Colonic mucosa (tissue), 4 donors: ENCODE data around the gene CCDC97. TPM values are rescaled to one million over a fixed set of nuclear protein-coding genes. Genes with fewer than 3 reads are reported as not detected.

ENCODE experiments used
- DNase-seq: peaks from one replicate; pipeline ENCODE4 v3.0.0-alpha.2; 2020
- H3K27ac ChIP-seq: fragments of 200-600 bp; one replicate; pipeline ENCODE4 v1.8.0; 2021
- H3K27me3 ChIP-seq: fragments of 200-600 bp; one replicate; pipeline ENCODE4 v1.8.0; 2021
- H3K36me3 ChIP-seq: fragments of 200-600 bp; one replicate; pipeline ENCODE4 v1.8.0; 2021
- H3K4me1 ChIP-seq: fragments of 200-600 bp; one replicate; pipeline ENCODE4 v1.8.0; 2021; ENCODE audit warnings: mild to moderate bottlenecking
- H3K4me3 ChIP-seq: fragments of 200-600 bp; one replicate; pipeline ENCODE4 v1.8.0; 2021
- H3K9ac ChIP-seq, 2 donors: one replicate each; pipeline ENCODE4 v1.7.0; 2013; ENCODE audit warnings: control low read depth in 2 of 2, low read depth in 2 of 2, low read length in 2 of 2
- H3K9me3 ChIP-seq: fragments of 200-600 bp; one replicate; pipeline ENCODE4 v1.8.0; 2021
- intact Hi-C: fragments of 100-400 bp; cut with DNase I; formaldehyde crosslinking; loops from one replicate; pipeline ENCODE4 v1.14.1; 2022
- total RNA-seq, 2 donors: library from RNA; stranded (reverse); fragmentation: NEBNext Ultra II Directional in 1 of 2; extraction: Animal tissue kit (Norgen Biotek cat#: 25700) in 1 of 2; gene quantifications; one replicate each; pipeline ENCODE4 v1.2.1, GENCODE V29; 2021
- TF ChIP-seq, protein P1 (sequence below): fragments of 200-600 bp; IDR thresholded peaks from one replicate; pipeline ENCODE4 v1.8.0; 2022; ENCODE audit warnings: antibody characterized with exemption, mild to moderate bottlenecking
- donor health status: healthy.
- donor health status: DM: no; HTN: no; CAD: no.
- donor health status: DM: no; HTN: no; CAD: no.

The CCDC97 gene
- total RNA-seq, 2 donors from 2014 or later, result 20.6 to 30.5 TPM

GRCh38 chr19:41319500-41320184, 9.7 kb downstream of the CCDC97 start:
- no peak overlapping the region for H3K9ac ChIP-seq
- peaks cover 6% of the 10 kb centered on the region for H3K4me1 ChIP-seq
- H3K4me3 ChIP-seq, result no peak overlapping the region
- peaks cover 5% of the 10 kb centered on the region for H3K36me3 ChIP-seq
- intact Hi-C loops, result loop anchor here (10.0 kb wide), 1 partner anchor 115 kb away; the partner anchor contains the start of gene DMAC2
- no peak for DNase-seq
- TF ChIP-seq, protein P1, sequence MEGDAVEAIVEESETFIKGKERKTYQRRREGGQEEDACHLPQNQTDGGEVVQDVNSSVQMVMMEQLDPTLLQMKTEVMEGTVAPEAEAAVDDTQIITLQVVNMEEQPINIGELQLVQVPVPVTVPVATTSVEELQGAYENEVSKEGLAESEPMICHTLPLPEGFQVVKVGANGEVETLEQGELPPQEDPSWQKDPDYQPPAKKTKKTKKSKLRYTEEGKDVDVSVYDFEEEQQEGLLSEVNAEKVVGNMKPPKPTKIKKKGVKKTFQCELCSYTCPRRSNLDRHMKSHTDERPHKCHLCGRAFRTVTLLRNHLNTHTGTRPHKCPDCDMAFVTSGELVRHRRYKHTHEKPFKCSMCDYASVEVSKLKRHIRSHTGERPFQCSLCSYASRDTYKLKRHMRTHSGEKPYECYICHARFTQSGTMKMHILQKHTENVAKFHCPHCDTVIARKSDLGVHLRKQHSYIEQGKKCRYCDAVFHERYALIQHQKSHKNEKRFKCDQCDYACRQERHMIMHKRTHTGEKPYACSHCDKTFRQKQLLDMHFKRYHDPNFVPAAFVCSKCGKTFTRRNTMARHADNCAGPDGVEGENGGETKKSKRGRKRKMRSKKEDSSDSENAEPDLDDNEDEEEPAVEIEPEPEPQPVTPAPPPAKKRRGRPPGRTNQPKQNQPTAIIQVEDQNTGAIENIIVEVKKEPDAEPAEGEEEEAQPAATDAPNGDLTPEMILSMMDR, result no peak
- no peaks in the 10 kb centered on the region for H3K27me3 ChIP-seq
- H3K9me3 ChIP-seq, result no peaks in the 10 kb centered on the region
- H3K27ac ChIP-seq, result no peak overlapping the region

- no peak for DNase-seq
- intact Hi-C loops, result loop anchor here (10.0 kb wide), 1 partner anchor 115 kb away; the partner anchor contains the start of gene DMAC2
- peaks cover 10% of the 10 kb centered on the region for H3K4me1 ChIP-seq
- H3K4me3 ChIP-seq, result no peak overlapping the region
- H3K9ac ChIP-seq, result no peak overlapping the region
- TF ChIP-seq, protein P1, result no peak
- H3K9me3 ChIP-seq, result no peaks in the 10 kb centered on the region
- H3K27ac ChIP-seq, result no peak overlapping the region
- H3K36me3 ChIP-seq, result peaks cover 5% of the 10 kb centered on the region
- no peaks in the 10 kb centered on the region for H3K27me3 ChIP-seq
These were observed 10.2 kb downstream of the CCDC97 start for GRCh38 chr19:41320185-41320518.

DNA sequence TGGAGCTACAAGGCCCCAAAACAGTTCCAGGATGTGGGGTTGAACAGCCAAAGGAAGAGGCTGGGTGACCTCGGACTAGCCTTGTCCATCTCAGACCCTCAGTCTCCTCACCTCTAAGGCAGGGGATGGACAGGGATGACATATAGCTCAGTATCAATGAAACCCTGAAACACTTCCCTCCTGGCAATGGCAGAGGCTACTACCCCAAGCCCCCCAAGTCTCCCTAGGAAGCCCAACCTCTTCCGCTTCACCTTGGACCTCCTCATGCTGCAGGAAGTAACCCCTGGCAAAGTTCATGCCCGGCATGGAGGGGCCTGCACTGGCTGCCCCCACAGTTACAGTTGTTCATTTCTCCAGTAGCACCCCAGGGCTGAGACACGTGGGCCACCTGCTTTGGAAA, 10.6 kb downstream of the CCDC97 start:
- no peak for DNase-seq
- intact Hi-C loops, result loop anchor here (10.0 kb wide), 1 partner anchor 114 kb away; the partner anchor contains the start of gene DMAC2
- H3K36me3 ChIP-seq, result peaks cover 5% of the 10 kb centered on the region
- no peak overlapping the region for H3K9ac ChIP-seq
- H3K27me3 ChIP-seq, result no peaks in the 10 kb centered on the region
- H3K4me1 ChIP-seq, result peaks cover 10% of the 10 kb centered on the region
- H3K4me3 ChIP-seq, result no peak overlapping the region
- H3K9me3 ChIP-seq, result no peaks in the 10 kb centered on the region
- TF ChIP-seq, protein P1, result no peak
- no peak overlapping the region for H3K27ac ChIP-seq

GRCh38 chr19:41321204-41321599, 11.2 kb downstream of the CCDC97 start:
- Histone ChIP-seq H3K27ac (peak overlapping the region; percentile 47), H3K9ac (no peak overlapping the region), H3K27me3 (no peaks in the 10 kb centered on the region), H3K4me1 (peaks cover 15% of the 10 kb centered on the region), H3K4me3 (no peak overlapping the region), H3K36me3 (peaks cover 5% of the 10 kb centered on the region), H3K9me3 (no peaks in the 10 kb centered on the region)
- DNase-seq, result no peak
- intact Hi-C loops, result loop anchor here (10.0 kb wide), 1 partner anchor 114 kb away; the partner anchor contains the start of gene DMAC2
- TF ChIP-seq, protein P1, result no peak

- H3K27ac ChIP-seq, result peak overlapping the region; percentile 71
- H3K4me3 ChIP-seq, result no peak overlapping the region
- no peaks in the 10 kb centered on the region for H3K27me3 ChIP-seq
- no peaks in the 10 kb centered on the region for H3K9me3 ChIP-seq
- intact Hi-C loops, result loop anchor here (10.0 kb wide), 1 partner anchor 113 kb away; the partner anchor contains the start of gene DMAC2
- H3K4me1 ChIP-seq, result peaks cover 15% of the 10 kb centered on the region
- TF ChIP-seq, protein P1, result peak; percentile 33
- no peaks in the 10 kb centered on the region for H3K36me3 ChIP-seq
- H3K9ac ChIP-seq, result no peak overlapping the region
- no peak for DNase-seq
These were observed 11.8 kb downstream of the CCDC97 start for GRCh38 chr19:41321600-41322270.
